SK-N-SH (cell line): ENCODE results near the gene EXOC2. TPM values are rescaled to one million over a fixed set of nuclear protein-coding genes. Genes with fewer than 3 reads are reported as not detected.

Experiments
- CTCF ChIA-PET: fragments of 300-600, 350-600 bp; formaldehyde crosslinking; extraction: SDS; loops from one replicate; lab custom pipeline; 2021; lab: Yijun Ruan, JAX
- POLR2A ChIA-PET: fragments of 350-600 bp; sonication (Branson Sonifier 250); formaldehyde crosslinking; extraction: SDS; loops from one replicate; lab custom pipeline; 2020; ENCODE audit warnings: antibody characterized with exemption, inconsistent platforms; lab: Yijun Ruan, JAX
- DNase-seq: peaks from one replicate; pipeline ENCODE4 v3.0.0; 2012
- H2AFZ ChIP-seq: fragments of 200-600 bp; sonication (generic); 2 replicates; pipeline ENCODE4 v1.8.1; 2016; ENCODE audit warnings: antibody characterized with exemption, mild to moderate bottlenecking, low read depth
- H3F3A ChIP-seq: fragments of 200-600 bp; sonication (generic); replicated peaks from 2 replicates; pipeline ENCODE3; 2016; ENCODE audit warnings: antibody characterized with exemption, mild to moderate bottlenecking; ENCODE audit not compliant: insufficient read depth
- H3K27ac ChIP-seq, 2 experiments: fragments of 200-500 bp in 1 of 2; fragments of 200-600 bp in 1 of 2; sonication (Bioruptor generic) in 1 of 2; sonication (generic), shearing (Covaris generic) in 1 of 2; 2 replicates each; pipeline versions ENCODE4 v1.5.1 to v1.6.1; 2014 to 2016; ENCODE audit warnings: low read depth in 2 of 2, inconsistent platforms in 1 of 2, low read length in 1 of 2, mild to moderate bottlenecking in 1 of 2, mixed read lengths in 1 of 2
- H3K27me3 ChIP-seq: fragments of 200-600 bp; sonication (generic), shearing (Covaris generic); 2 replicates; pipeline ENCODE4 v1.6.1; 2016; ENCODE audit warnings: mixed run types; ENCODE audit not compliant: insufficient read depth
- H3K36me3 ChIP-seq, 2 experiments: fragments of 200-500 bp in 1 of 2; fragments of 200-600 bp in 1 of 2; sonication (Bioruptor generic) in 1 of 2; sonication (generic) in 1 of 2; replicated peaks in 1 of 2; 2 replicates each; pipeline versions ENCODE3 to v1.5.1; 2014 to 2016; ENCODE audit warnings: low read length in 1 of 2, mild to moderate bottlenecking in 1 of 2; ENCODE audit not compliant: insufficient read depth in 2 of 2, control insufficient read depth in 1 of 2
- H3K4me1 ChIP-seq, 2 experiments: fragments of 200-500 bp in 1 of 2; fragments of 200-600 bp in 1 of 2; sonication (Bioruptor generic) in 1 of 2; sonication (generic), shearing (Covaris generic) in 1 of 2; 2 replicates each; pipeline versions ENCODE4 v1.5.1 to v1.6.1; 2014 to 2016; ENCODE audit warnings: low read depth in 1 of 2, low read length in 1 of 2, mixed run types in 1 of 2; ENCODE audit not compliant: insufficient read depth in 2 of 2, control insufficient read depth in 1 of 2
- H3K4me2 ChIP-seq: fragments of 200-600 bp; sonication (generic), shearing (Covaris generic); 2 replicates; pipeline ENCODE4 v1.6.1; 2017; ENCODE audit warnings: mixed run types
- H3K4me3 ChIP-seq, 2 experiments: fragments of 200-500 bp in 1 of 2; fragments of 200-600 bp in 1 of 2; sonication (Bioruptor generic) in 1 of 2; sonication (generic), shearing (Covaris generic) in 1 of 2; 2 replicates each; pipeline versions ENCODE4 v1.5.1 to v1.8.1; 2014 to 2016; ENCODE audit warnings: low read depth in 2 of 2, inconsistent platforms in 1 of 2, low read length in 1 of 2, mild to moderate bottlenecking in 1 of 2, mixed read lengths in 1 of 2, moderate library complexity in 1 of 2
- H3K79me2 ChIP-seq: fragments of 200-600 bp; sonication (generic); 2 replicates; pipeline ENCODE4 v1.8.1; 2017; ENCODE audit warnings: mild to moderate bottlenecking; ENCODE audit not compliant: insufficient read depth
- H3K9ac ChIP-seq: fragments of 200-600 bp; sonication (generic); 2 replicates; pipeline ENCODE4 v1.6.1; 2017; ENCODE audit warnings: mixed run types
- H3K9me2 ChIP-seq: fragments of 200-600 bp; sonication (generic); 2 replicates; pipeline ENCODE4 v1.6.1; 2017; ENCODE audit warnings: mixed run types
- H3K9me3 ChIP-seq: fragments of 200-600 bp; sonication (generic); 2 replicates; pipeline ENCODE4 v1.6.1; 2017; ENCODE audit warnings: mixed run types, mild to moderate bottlenecking, moderate library complexity
- H4K20me1 ChIP-seq: fragments of 200-600 bp; sonication (generic); 2 replicates; pipeline ENCODE4 v1.6.1; 2017; ENCODE audit warnings: mild to moderate bottlenecking, mixed run types; ENCODE audit not compliant: insufficient read depth
- ELF1 ChIP-seq: IDR thresholded peaks from 2 replicates; pipeline ENCODE4 v1.4.0; 2012
- EZH2phosphoT487 ChIP-seq: fragments of 200-600 bp; sonication (generic); IDR thresholded peaks from 2 replicates; pipeline ENCODE4 v1.6.1; 2017; ENCODE audit warnings: low read depth, mixed run types, mild to moderate bottlenecking, antibody characterized with exemption, moderate library complexity, borderline replicate concordance
- FOXM1 ChIP-seq: IDR thresholded peaks from 2 replicates; pipeline ENCODE4 v1.4.0; 2012; ENCODE audit warnings: low read depth, mild to moderate bottlenecking
- GATA2 ChIP-seq: sonication (generic); formaldehyde crosslinking; IDR thresholded peaks from 2 replicates; pipeline ENCODE4 v1.5.0; 2020; ENCODE audit warnings: mild to moderate bottlenecking, missing genetic modification reagents
- JUND ChIP-seq: IDR thresholded peaks from 2 replicates; pipeline ENCODE4 v1.4.0; 2012
- MXI1 ChIP-seq: IDR thresholded peaks from 2 replicates; pipeline ENCODE4 v1.6.1; 2012; ENCODE audit warnings: mild to moderate bottlenecking, low read depth, low read length, improper control_type of control experiment
- NFIC ChIP-seq: IDR thresholded peaks from 2 replicates; pipeline ENCODE4 v1.4.0; 2012; ENCODE audit warnings: borderline replicate concordance
- NRF1 ChIP-seq: IDR thresholded peaks from 2 replicates; pipeline ENCODE4 v1.6.1; 2012; ENCODE audit warnings: low read depth, mild to moderate bottlenecking, low read length
- POLR2AphosphoS5 ChIP-seq: IDR thresholded peaks from 2 replicates; pipeline ENCODE4 v1.6.1; 2012; ENCODE audit warnings: low read depth, low read length
- RAD21 ChIP-seq: IDR thresholded peaks from 2 replicates; pipeline ENCODE4 v1.6.1; 2012; ENCODE audit warnings: mild to moderate bottlenecking, low read length
- SMC3 ChIP-seq: IDR thresholded peaks from 2 replicates; pipeline ENCODE4 v1.6.1; 2012; ENCODE audit warnings: low read depth, low read length, improper control_type of control experiment
- TAF1 ChIP-seq: IDR thresholded peaks from 2 replicates; pipeline ENCODE4 v1.6.1; 2012; ENCODE audit warnings: low read depth, mild to moderate bottlenecking, low read length, moderate library complexity, borderline replicate concordance
- TCF12 ChIP-seq: IDR thresholded peaks from 2 replicates; pipeline ENCODE4 v1.4.0; 2012
- TEAD4 ChIP-seq: IDR thresholded peaks from 2 replicates; pipeline ENCODE4 v1.4.0; 2012; ENCODE audit warnings: mild to moderate bottlenecking, borderline replicate concordance; ENCODE audit not compliant: insufficient read depth
- YY1 ChIP-seq: IDR thresholded peaks from 2 replicates; pipeline ENCODE4 v1.4.0; 2012; ENCODE audit warnings: low read depth, mild to moderate bottlenecking
- WGBS: methylation state at CpG from one replicate; pipeline ENCODE4 v1.1.6; 2017; ENCODE audit warnings: low lambda C conversion rate; 5-methylcytosine and 5-hydroxymethylcytosine counted together
- polyA plus RNA-seq, 3 experiments: library from polyadenylated mRNA; depleted of rRNA; stranded (reverse); fragments of >200 nt; gene quantifications; 2 replicates each; pipeline ENCODE4 v1.2.3, GENCODE V29; 2012
- TF ChIP-seq, protein P1 (sequence below): fragments of 200-600 bp; sonication (generic); IDR thresholded peaks from 2 replicates; pipeline ENCODE4 v1.6.1; 2017; ENCODE audit warnings: antibody characterized with exemption, mild to moderate bottlenecking, moderate library complexity
- TF ChIP-seq, protein P2 (sequence below): IDR thresholded peaks from 2 replicates; pipeline ENCODE4 v1.4.0; 2012; ENCODE audit warnings: low read depth, borderline replicate concordance
- TF ChIP-seq, protein P3 (sequence below): fragments of 150-350 bp; IDR thresholded peaks from 2 replicates; pipeline ENCODE4 v1.6.1; 2016; ENCODE audit warnings: mild to moderate bottlenecking, low read depth, low read length

Gene EXOC2
- polyA plus RNA-seq, 1 of the 3 experiments (the other 2 are of a cell fraction) = 10.6 TPM

DNA sequence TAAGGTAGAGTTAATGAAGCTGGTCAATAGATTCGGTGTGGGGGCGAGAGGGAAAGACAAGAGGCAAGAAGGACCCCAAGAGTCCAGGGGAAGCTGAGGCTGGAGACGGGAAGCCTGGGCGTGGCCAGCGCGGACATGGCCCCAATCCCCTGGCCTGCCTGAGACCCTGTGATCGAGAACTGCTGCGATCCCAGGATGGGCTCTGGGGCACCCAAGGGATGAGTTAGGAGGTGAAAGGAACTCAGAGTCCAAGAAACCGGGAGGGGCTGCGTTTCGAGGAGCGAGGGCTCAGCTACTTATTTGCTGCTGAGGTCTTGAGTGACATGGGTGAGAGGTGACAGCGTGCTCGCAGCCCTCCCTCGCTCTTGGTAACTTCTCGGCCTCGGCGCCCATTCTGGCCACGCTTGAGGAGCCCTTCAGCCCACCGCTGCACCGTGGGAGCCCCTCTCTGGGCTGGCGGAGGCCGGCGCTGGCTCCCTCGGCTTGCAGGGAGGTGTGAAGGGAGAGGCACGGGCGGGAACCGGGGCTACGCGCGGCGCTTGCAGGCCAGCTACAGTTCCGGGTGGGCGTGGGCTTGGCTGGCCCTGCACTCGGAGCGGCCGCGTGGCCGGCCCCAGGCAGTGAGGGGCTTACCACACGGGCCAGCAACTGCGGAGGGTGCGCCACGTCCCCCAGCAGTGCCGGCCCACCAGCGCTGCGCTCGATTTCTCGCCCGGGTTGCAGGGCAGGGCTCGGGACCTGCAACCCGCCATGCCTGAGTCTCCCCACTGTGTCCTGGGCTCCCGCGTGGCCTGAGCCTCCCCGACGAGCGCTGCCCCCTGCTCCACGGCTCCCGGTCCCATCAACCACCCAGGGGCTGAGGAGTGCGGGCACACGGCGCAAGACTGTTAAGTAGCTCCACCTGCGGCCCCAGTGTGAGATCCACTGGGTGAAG, 243.2 kb downstream of the EXOC2 start:
- no peaks in the 10 kb centered on the region for H4K20me1 ChIP-seq
- H3K4me1 ChIP-seq = no peaks in the 10 kb centered on the region; a peak in 1 of 4 replicates
- DNase-seq = no peak
- ChIA-PET CTCF (no interaction called here), POLR2A (no interaction called here)
- H3F3A ChIP-seq = no peaks in the 10 kb centered on the region
- no peaks in the 10 kb centered on the region for H3K36me3 ChIP-seq
- H2AFZ ChIP-seq = no peak overlapping the region
- no peaks in the 10 kb centered on the region for H3K9me3 ChIP-seq
- H3K27me3 ChIP-seq = peaks cover 60% of the 10 kb centered on the region; the same call in 1 of the 2 replicates
- H3K79me2 ChIP-seq = no peaks in the 10 kb centered on the region
- no peak overlapping the region for H3K4me2 ChIP-seq
- WGBS = 53% methylated on average over 18 of the region's 62 CpGs
- no peak for TF ChIP-seq FOXM1
- TF ChIP-seq, protein P1, sequence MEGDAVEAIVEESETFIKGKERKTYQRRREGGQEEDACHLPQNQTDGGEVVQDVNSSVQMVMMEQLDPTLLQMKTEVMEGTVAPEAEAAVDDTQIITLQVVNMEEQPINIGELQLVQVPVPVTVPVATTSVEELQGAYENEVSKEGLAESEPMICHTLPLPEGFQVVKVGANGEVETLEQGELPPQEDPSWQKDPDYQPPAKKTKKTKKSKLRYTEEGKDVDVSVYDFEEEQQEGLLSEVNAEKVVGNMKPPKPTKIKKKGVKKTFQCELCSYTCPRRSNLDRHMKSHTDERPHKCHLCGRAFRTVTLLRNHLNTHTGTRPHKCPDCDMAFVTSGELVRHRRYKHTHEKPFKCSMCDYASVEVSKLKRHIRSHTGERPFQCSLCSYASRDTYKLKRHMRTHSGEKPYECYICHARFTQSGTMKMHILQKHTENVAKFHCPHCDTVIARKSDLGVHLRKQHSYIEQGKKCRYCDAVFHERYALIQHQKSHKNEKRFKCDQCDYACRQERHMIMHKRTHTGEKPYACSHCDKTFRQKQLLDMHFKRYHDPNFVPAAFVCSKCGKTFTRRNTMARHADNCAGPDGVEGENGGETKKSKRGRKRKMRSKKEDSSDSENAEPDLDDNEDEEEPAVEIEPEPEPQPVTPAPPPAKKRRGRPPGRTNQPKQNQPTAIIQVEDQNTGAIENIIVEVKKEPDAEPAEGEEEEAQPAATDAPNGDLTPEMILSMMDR = no peak
- no peak for TF ChIP-seq NFIC
- no peak for TF ChIP-seq YY1
- no peak for TF ChIP-seq TCF12
- no peak for TF ChIP-seq TEAD4
- TF ChIP-seq, protein P2, sequence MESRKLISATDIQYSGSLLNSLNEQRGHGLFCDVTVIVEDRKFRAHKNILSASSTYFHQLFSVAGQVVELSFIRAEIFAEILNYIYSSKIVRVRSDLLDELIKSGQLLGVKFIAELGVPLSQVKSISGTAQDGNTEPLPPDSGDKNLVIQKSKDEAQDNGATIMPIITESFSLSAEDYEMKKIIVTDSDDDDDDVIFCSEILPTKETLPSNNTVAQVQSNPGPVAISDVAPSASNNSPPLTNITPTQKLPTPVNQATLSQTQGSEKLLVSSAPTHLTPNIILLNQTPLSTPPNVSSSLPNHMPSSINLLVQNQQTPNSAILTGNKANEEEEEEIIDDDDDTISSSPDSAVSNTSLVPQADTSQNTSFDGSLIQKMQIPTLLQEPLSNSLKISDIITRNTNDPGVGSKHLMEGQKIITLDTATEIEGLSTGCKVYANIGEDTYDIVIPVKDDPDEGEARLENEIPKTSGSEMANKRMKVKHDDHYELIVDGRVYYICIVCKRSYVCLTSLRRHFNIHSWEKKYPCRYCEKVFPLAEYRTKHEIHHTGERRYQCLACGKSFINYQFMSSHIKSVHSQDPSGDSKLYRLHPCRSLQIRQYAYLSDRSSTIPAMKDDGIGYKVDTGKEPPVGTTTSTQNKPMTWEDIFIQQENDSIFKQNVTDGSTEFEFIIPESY = no peak
- TF ChIP-seq TAF1 = no peak
- no peak for TF ChIP-seq NRF1
- TF ChIP-seq, protein P3, sequence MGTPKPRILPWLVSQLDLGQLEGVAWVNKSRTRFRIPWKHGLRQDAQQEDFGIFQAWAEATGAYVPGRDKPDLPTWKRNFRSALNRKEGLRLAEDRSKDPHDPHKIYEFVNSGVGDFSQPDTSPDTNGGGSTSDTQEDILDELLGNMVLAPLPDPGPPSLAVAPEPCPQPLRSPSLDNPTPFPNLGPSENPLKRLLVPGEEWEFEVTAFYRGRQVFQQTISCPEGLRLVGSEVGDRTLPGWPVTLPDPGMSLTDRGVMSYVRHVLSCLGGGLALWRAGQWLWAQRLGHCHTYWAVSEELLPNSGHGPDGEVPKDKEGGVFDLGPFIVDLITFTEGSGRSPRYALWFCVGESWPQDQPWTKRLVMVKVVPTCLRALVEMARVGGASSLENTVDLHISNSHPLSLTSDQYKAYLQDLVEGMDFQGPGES = no peak
- TF ChIP-seq RAD21 = no peak
- no peak for TF ChIP-seq SMC3
- no peak for TF ChIP-seq JUND
- TF ChIP-seq GATA2 (CRISPR knock-in tag) = no peak
- TF ChIP-seq EZH2phosphoT487 = no peak
- no peak for TF ChIP-seq POLR2AphosphoS5
- no peak for TF ChIP-seq ELF1
- no peak for TF ChIP-seq MXI1
- TF ChIP-seq, all 33 proteins: peak for 0
- Histone ChIP-seq H3K9me2 (no peaks in the 10 kb centered on the region; the same call in 1 of the 2 replicates), H3K4me3 (no peak overlapping the region), H3K27ac (no peak overlapping the region), H3K9ac (no peak overlapping the region)
